Gastroesophageal sphincter (tissue), 4 donors: ENCODE results near the gene EPHB2. TPM values are rescaled to one million over a fixed set of nuclear protein-coding genes. Genes with fewer than 3 reads are reported as not detected.

Source experiments
- ATAC-seq: fragments of 150-250 bp; one replicate; pipeline ENCODE4 v1.9.1; 2016; ENCODE audit warnings: mild to moderate bottlenecking, moderate library complexity
- H3K27ac ChIP-seq, 4 donors: fragments of 200-600 bp; sonication (generic) in 3 of 4; 1 replicate in 3 of 4; 2 replicates in 1 of 4; pipeline ENCODE4 v1.5.1; 2016 to 2019
- H3K27me3 ChIP-seq: fragments of 200-600 bp; sonication (generic); one replicate; pipeline ENCODE4 v1.5.1; 2019
- H3K36me3 ChIP-seq, 2 donors: fragments of 200-600 bp; sonication (generic); one replicate each; pipeline ENCODE4 v1.5.1; 2019; ENCODE audit warnings: control low read depth in 1 of 2
- H3K4me1 ChIP-seq, 3 donors: fragments of 200-600 bp; sonication (generic); 1 replicate in 2 of 3; 2 replicates in 1 of 3; pipeline ENCODE4 v1.5.1; 2016 to 2019; ENCODE audit warnings: control low read depth in 2 of 3
- H3K4me3 ChIP-seq, 2 donors: fragments of 200-600 bp; sonication (generic); one replicate each; pipeline ENCODE4 v1.5.1; 2019; ENCODE audit warnings: mild to moderate bottlenecking in 1 of 2, moderate library complexity in 1 of 2
- H3K9me3 ChIP-seq, 3 donors: fragments of 200-600 bp; sonication (generic); one replicate each; pipeline ENCODE4 v1.5.1; 2017 to 2019; ENCODE audit warnings: control low read depth in 2 of 3
- CTCF ChIP-seq, 4 experiments: fragments of 200-600 bp in 2 of 4; fragments of 450-650 bp in 2 of 4; sonication (generic) in 1 of 4; IDR thresholded peaks; one replicate each; pipeline ENCODE4 v1.5.1; 2017 to 2019; ENCODE audit warnings: antibody characterized with exemption in 4 of 4, mild to moderate bottlenecking in 2 of 4, moderate library complexity in 2 of 4
- EP300 ChIP-seq: sonication (generic); formaldehyde crosslinking; IDR thresholded peaks from one replicate; pipeline ENCODE4 v1.6.1; 2017; ENCODE audit warnings: antibody characterized with exemption, mild to moderate bottlenecking
- POLR2A ChIP-seq, 2 donors: fragments of 450-650 bp; IDR thresholded peaks; one replicate each; pipeline ENCODE4 v1.6.1; 2017; ENCODE audit warnings: antibody characterized with exemption in 2 of 2, mild to moderate bottlenecking in 2 of 2, moderate library complexity in 1 of 2
- POLR2AphosphoS5 ChIP-seq: sonication (generic); formaldehyde crosslinking; IDR thresholded peaks from one replicate; pipeline ENCODE4 v1.6.1; 2017; ENCODE audit warnings: antibody characterized with exemption
- WGBS, 2 donors: methylation state at CpG; one replicate each; pipeline ENCODE4 v1.1.5; 2018; ENCODE audit warnings: low coverage in 1 of 2; 5-methylcytosine and 5-hydroxymethylcytosine counted together
- total RNA-seq, 4 donors: library from RNA; depleted of rRNA; stranded (reverse); fragments of >200 nt; gene quantifications; one replicate each; pipeline ENCODE4 v1.1.0, GENCODE V29; 2016

EPHB2 gene
- total RNA-seq, 4 donors from 2014 or later = 2.0 to 5.9 (median 2.6) TPM

DNA sequence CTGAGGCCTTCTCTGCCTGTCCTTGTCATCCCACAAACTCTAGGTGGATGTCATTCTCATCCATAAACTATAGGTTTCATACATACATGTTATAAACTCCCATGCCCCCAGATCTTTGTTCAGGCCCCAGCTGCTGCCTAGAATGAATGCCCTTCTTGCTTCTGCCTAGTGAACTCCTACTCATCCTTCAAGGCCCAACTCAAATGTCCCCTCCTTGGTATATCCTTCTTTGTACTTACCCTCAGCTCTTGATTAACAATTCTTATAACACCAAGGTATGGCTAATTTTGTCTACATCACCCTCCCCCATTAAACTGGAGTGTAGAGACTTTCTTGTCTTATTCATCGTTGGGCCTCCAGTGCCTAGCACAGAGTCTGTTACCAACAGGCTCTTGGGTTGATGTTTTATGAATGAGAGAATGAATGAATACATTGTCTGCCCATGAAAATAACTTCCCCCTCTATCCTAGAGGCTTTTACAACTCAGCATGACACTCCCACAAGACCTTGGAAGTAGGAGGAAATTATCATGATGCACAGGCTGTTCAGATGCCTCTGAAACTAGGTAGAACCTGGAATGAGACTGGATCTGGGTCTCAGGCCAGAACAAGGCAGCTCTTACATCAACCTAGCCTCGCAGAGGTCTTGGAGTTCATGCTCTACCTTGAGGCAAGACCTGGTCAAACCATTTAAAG lies 26.9 kb downstream of the EPHB2 start:
- peaks cover 31% of the 10 kb centered on the region for H3K27me3 ChIP-seq
- no peaks in the 10 kb centered on the region for H3K4me1 ChIP-seq
- 92 to 100% methylated on average over 2 of the region's 2 CpGs for WGBS, 2 donors
- H3K4me3 ChIP-seq = no peak overlapping the region
- no peak overlapping the region for H3K27ac ChIP-seq
- no peak for ATAC-seq
- no peaks in the 10 kb centered on the region for H3K9me3 ChIP-seq
- TF ChIP-seq CTCF (IDR thresholded peaks at IDR 0.05) (no peak), POLR2A (IDR thresholded peaks at IDR 0.05) (no peak), POLR2AphosphoS5 (no peak), EP300 (no peak)
- no peaks in the 10 kb centered on the region for H3K36me3 ChIP-seq

- Histone ChIP-seq H3K9me3 (no peaks in the 10 kb centered on the region), H3K27ac (no peak overlapping the region), H3K36me3 (no peaks in the 10 kb centered on the region), H3K4me3 (no peak overlapping the region), H3K4me1 (no peaks in the 10 kb centered on the region), H3K27me3 (peaks cover 33% of the 10 kb centered on the region)
- WGBS, 2 donors = 100% methylated on average over 1 of the region's 1 CpG
- TF ChIP-seq POLR2AphosphoS5 (no peak), POLR2A (IDR thresholded peaks at IDR 0.05) (no peak), CTCF (IDR thresholded peaks at IDR 0.05) (no peak), EP300 (no peak)
- no peak for ATAC-seq
Measured at GRCh38 chr1:22738069-22738435, 27.4 kb downstream of the EPHB2 start.

DNA sequence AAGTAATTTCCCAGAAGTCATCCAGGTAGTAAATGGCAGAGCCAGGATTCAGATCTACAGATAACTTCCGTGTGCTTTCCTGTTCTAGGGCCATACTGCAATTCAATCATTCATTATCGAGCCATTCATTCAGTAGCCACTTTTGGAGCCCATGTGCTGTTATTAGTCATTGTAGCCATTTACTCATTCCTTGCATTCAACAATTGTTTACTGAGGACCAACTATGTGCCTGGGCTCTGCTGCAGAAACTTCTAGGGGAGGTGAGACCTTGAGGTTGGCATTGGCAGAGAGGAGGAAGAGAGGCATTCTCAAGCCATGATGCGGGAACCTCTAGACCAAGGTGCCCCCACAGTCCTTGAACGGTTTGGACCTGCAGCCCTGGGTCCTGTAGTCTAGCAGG lies 27.9 kb downstream of the EPHB2 start:
- ATAC-seq = no peak
- 91 to 100% methylated on average over 2 to 4 of the region's 4 CpGs for WGBS, 2 donors
- H3K27ac ChIP-seq = no peak overlapping the region

DNA sequence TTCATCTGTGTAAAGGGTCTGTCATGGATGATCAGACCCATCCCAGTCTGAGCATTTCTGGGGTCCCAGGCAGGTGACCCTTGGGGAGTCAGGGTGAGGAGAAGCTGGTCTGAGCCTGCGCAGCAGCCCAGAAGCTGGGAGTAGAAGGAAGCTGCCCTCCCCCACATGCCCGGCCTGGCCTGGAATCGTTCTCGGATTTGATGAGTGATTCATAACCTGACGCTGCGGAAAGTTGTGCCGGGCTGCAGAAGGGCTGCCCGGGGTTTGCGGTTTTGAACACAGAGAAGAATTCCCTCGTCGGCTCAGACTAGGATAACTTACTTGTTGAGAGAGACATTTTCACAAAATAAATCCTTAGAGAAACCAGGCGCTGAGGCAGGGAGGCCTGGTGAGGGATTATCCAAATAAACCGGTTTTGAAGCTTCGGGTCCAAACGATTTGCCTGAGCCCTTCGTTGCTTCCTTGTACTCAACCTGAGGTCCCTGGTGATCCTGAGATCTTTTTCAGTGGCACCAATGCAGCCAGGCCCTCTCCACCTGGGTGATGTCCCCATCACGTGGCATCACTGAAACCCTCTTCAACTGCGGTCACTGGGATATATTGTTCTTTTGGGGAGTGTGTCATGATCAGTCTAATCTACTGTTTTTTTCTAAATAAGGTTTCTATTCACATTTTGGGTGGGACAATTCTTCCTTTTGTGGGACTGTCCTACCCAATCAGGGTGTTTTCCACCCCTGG lies 29.2 kb downstream of the EPHB2 start:
- TF ChIP-seq CTCF (IDR thresholded peaks at IDR 0.05) (no peak), POLR2AphosphoS5 (peak; percentile 15)
- Histone ChIP-seq H3K27me3 (peaks cover 39% of the 10 kb centered on the region), H3K9me3 (no peaks in the 10 kb centered on the region), H3K36me3 (no peaks in the 10 kb centered on the region), H3K27ac (no peak overlapping the region), H3K4me3 (no peak overlapping the region), H3K4me1 (no peaks in the 10 kb centered on the region)
- ATAC-seq = no peak
- 92 to 95% methylated on average over 7 to 8 of the region's 18 CpGs for WGBS, 2 donors

More for the DNA sequence above, 27.9 kb downstream of the EPHB2 start:
- Histone ChIP-seq H3K9me3 (no peaks in the 10 kb centered on the region), H3K4me3 (no peak overlapping the region), H3K27me3 (peaks cover 37% of the 10 kb centered on the region), H3K4me1 (no peaks in the 10 kb centered on the region), H3K36me3 (no peaks in the 10 kb centered on the region)
- TF ChIP-seq POLR2AphosphoS5 = no peak
- TF ChIP-seq POLR2A (IDR thresholded peaks at IDR 0.05) = no peak
- TF ChIP-seq EP300 = no peak
- no peak for TF ChIP-seq CTCF (IDR thresholded peaks at IDR 0.05)

- H3K4me1 ChIP-seq = no peaks in the 10 kb centered on the region
- no peaks in the 10 kb centered on the region for H3K36me3 ChIP-seq
- no peak for TF ChIP-seq CTCF (IDR thresholded peaks at IDR 0.05)
- TF ChIP-seq EP300 = no peak
- no peak for TF ChIP-seq POLR2AphosphoS5
- no peak for TF ChIP-seq POLR2A (IDR thresholded peaks at IDR 0.05)
- H3K4me3 ChIP-seq = no peak overlapping the region
- no peaks in the 10 kb centered on the region for H3K9me3 ChIP-seq
- H3K27me3 ChIP-seq = peaks cover 39% of the 10 kb centered on the region
- no peak for ATAC-seq
- H3K27ac ChIP-seq = no peak overlapping the region
- 56 to 66% methylated on average over 5 to 8 of the region's 9 CpGs for WGBS, 2 donors
Measured at GRCh38 chr1:22741118-22741517, 30.5 kb downstream of the EPHB2 start.
